HG03521 (cell line): ENCODE results near the gene ANKRD23.
"Not testable (repeated sequence)": the region's sequence is repeated elsewhere in the genome, so short reads cannot be mapped to it uniquely, and the experiment has no call there.

Experiments
- ATAC-seq: cut with Tn5 transposase; IDR thresholded peaks from one replicate; pipeline ENCODE4 v1.9.1; 2021; ENCODE audit warnings: mild to moderate bottlenecking, moderate library complexity; ENCODE audit not compliant: unreplicated experiment

Gene ANKRD23

GRCh38 chr2:96864343-96865091, 20.7 kb upstream of the ANKRD23 start:
- no peak for ATAC-seq

GRCh38 chr2:96863575-96864342, 19.9 kb upstream of the ANKRD23 start:
- no peak for ATAC-seq

- ATAC-seq, result not testable (repeated sequence)
Observed at GRCh38 chr2:96863056-96863455, 19.2 kb upstream of the ANKRD23 start.

GRCh38 chr2:96861074-96861473, 17.3 kb upstream of the ANKRD23 start:
- ATAC-seq, result no peak

GRCh38 chr2:96860065-96861029, 16.5 kb upstream of the ANKRD23 start:
- ATAC-seq, result no peak

- ATAC-seq, result no peak
Observed at GRCh38 chr2:96859681-96860064, 15.9 kb upstream of the ANKRD23 start.

GRCh38 chr2:96859099-96859649, 15.4 kb upstream of the ANKRD23 start:
- ATAC-seq, result no peak

- ATAC-seq, result peak; percentile 94
Observed at GRCh38 chr2:96857667-96858372, 14.0 kb upstream of the ANKRD23 start, which contains the start of gene ANKRD39. Gene ANKRD39 (minus strand): TSS chr2:96858016. CDS start chr2:96857987, 29 bp downstream.

- no peak for ATAC-seq
Observed at GRCh38 chr2:96856776-96857666, 13.2 kb upstream of the ANKRD23 start.

GRCh38 chr2:96853321-96853720, 9.5 kb upstream of the ANKRD23 start:
- ATAC-seq, result no peak

GRCh38 chr2:96852667-96853066, 8.8 kb upstream of the ANKRD23 start:
- no peak for ATAC-seq

GRCh38 chr2:96848264-96848663, 4.4 kb upstream of the ANKRD23 start:
- ATAC-seq, result no peak

GRCh38 chr2:96847586-96847985, 3.8 kb upstream of the ANKRD23 start:
- no peak for ATAC-seq

- ATAC-seq, result no peak
Observed at GRCh38 chr2:96846825-96847224, 3.0 kb upstream of the ANKRD23 start.

GRCh38 chr2:96844405-96844808, 586 bp upstream of the ANKRD23 start:
- ATAC-seq, result no peak

GRCh38 chr2:96842600-96842999, 1.2 kb downstream of the ANKRD23 start:
- ATAC-seq, result no peak

- ATAC-seq, result no peak
Observed at GRCh38 chr2:96841701-96842495, 1.9 kb downstream of the ANKRD23 start.
